ENCODE data around the gene MAP2K3. TPM values are rescaled to one million over a fixed set of nuclear protein-coding genes. Genes with fewer than 3 reads are reported as not detected.

The MAP2K3 gene
- polyA plus RNA-seq, 1 donor (not counting 4 experiments of a cell fraction or from before 2014, with no cell fraction given), result 22.4 TPM

GRCh38 chr17:21297026-21297520 lies 12.6 kb downstream of the MAP2K3 start:
- dilution Hi-C loops (cut with MboI; ENCODE audit: extremely low pct_ligation_motif_present, low sequenced_read_pairs), result no loop called here
- H3K4me3 ChIP-seq (ENCODE audit: control insufficient read depth in 2 of 3, extremely low read depth in 1 of 3, insufficient read depth in 2 of 3, low read depth in 1 of 3, low read length in 3 of 3), result no peak overlapping the region
- peaks cover 3% of the 10 kb centered on the region for H3K9me3 ChIP-seq (ENCODE audit: control insufficient read depth, low read depth, low read length)
- FAIRE-seq, result no peak
- peaks cover 7% of the 10 kb centered on the region for H4K20me1 ChIP-seq (ENCODE audit: control insufficient read depth, extremely low read depth, insufficient read depth, low read length)
- peaks cover 3% of the 10 kb centered on the region for H3K4me1 ChIP-seq (ENCODE audit: control insufficient read depth, extremely low read depth, insufficient read depth, low read length)
- peaks cover 25 to 31% of the 10 kb centered on the region in 2 experiments for H3K36me3 ChIP-seq (ENCODE audit: control insufficient read depth in 2 of 2, extremely low read depth in 1 of 2, insufficient read depth in 2 of 2, low read length in 2 of 2)
- H3K9ac ChIP-seq (ENCODE audit: control insufficient read depth, extremely low read depth, insufficient read depth, low read length), result no peak overlapping the region
- peaks cover 57% of the 10 kb centered on the region for H3K79me2 ChIP-seq (ENCODE audit: control insufficient read depth, insufficient read depth, low read length)
- no peaks in the 10 kb centered on the region for H3K27me3 ChIP-seq (ENCODE audit: control insufficient read depth, extremely low read depth, insufficient read depth, low read length)
- no peaks in the 10 kb centered on the region for H3K9me1 ChIP-seq (ENCODE audit: control insufficient read depth, extremely low read depth, insufficient read depth, low read length)
- H3K4me2 ChIP-seq (ENCODE audit: control insufficient read depth, extremely low read depth, insufficient read depth, low read depth, low read length), result no peak overlapping the region
- DNase-seq (ENCODE audit: low read depth, low spot score), result no peak
- no peak overlapping the region for H2AFZ ChIP-seq (ENCODE audit: control insufficient read depth, low read length)
- no peak for TF ChIP-seq EZH2 (IDR thresholded peaks at IDR 0.05; ENCODE audit: low read length)
- TF ChIP-seq CTCF (optimal IDR thresholded peaks at IDR 0.05 in 1 of 3, IDR thresholded peaks at IDR 0.05 in 1 of 3, conservative IDR thresholded peaks at IDR 0.05 in 1 of 3; ENCODE audit: extremely low read depth in 1 of 3, insufficient read depth in 2 of 3, low read length in 3 of 3), result no peak
- H3K27ac ChIP-seq (ENCODE audit: control insufficient read depth, insufficient read depth, low read length), result no peak overlapping the region

GRCh38 chr17:21297597-21297996 lies 13.1 kb downstream of the MAP2K3 start:
- peaks cover 52% of the 10 kb centered on the region for H3K79me2 ChIP-seq (ENCODE audit: control insufficient read depth, insufficient read depth, low read length)
- DNase-seq (ENCODE audit: low read depth, low spot score) (no peak), FAIRE-seq (no peak)
- H3K27ac ChIP-seq (ENCODE audit: control insufficient read depth, insufficient read depth, low read length), result no peak overlapping the region
- H3K4me1 ChIP-seq (ENCODE audit: control insufficient read depth, extremely low read depth, insufficient read depth, low read length), result peaks cover 3% of the 10 kb centered on the region
- no peak overlapping the region for H2AFZ ChIP-seq (ENCODE audit: control insufficient read depth, low read length)
- no peak overlapping the region for H3K4me3 ChIP-seq (ENCODE audit: control insufficient read depth in 2 of 3, extremely low read depth in 1 of 3, insufficient read depth in 2 of 3, low read depth in 1 of 3, low read length in 3 of 3)
- H3K9me3 ChIP-seq (ENCODE audit: control insufficient read depth, low read depth, low read length), result peaks cover 3% of the 10 kb centered on the region
- no peak overlapping the region for H3K9ac ChIP-seq (ENCODE audit: control insufficient read depth, extremely low read depth, insufficient read depth, low read length)
- H3K9me1 ChIP-seq (ENCODE audit: control insufficient read depth, extremely low read depth, insufficient read depth, low read length), result no peaks in the 10 kb centered on the region
- peaks cover 27 to 35% of the 10 kb centered on the region in 2 experiments for H3K36me3 ChIP-seq (ENCODE audit: control insufficient read depth in 2 of 2, extremely low read depth in 1 of 2, insufficient read depth in 2 of 2, low read length in 2 of 2)
- peaks cover 7% of the 10 kb centered on the region for H4K20me1 ChIP-seq (ENCODE audit: control insufficient read depth, extremely low read depth, insufficient read depth, low read length)
- H3K4me2 ChIP-seq (ENCODE audit: control insufficient read depth, extremely low read depth, insufficient read depth, low read depth, low read length), result no peak overlapping the region
- dilution Hi-C loops (cut with MboI; ENCODE audit: extremely low pct_ligation_motif_present, low sequenced_read_pairs), result no loop called here
- no peak for TF ChIP-seq EZH2 (IDR thresholded peaks at IDR 0.05; ENCODE audit: low read length)
- no peak for TF ChIP-seq CTCF (optimal IDR thresholded peaks at IDR 0.05 in 1 of 3, IDR thresholded peaks at IDR 0.05 in 1 of 3, conservative IDR thresholded peaks at IDR 0.05 in 1 of 3; ENCODE audit: extremely low read depth in 1 of 3, insufficient read depth in 2 of 3, low read length in 3 of 3)
- H3K27me3 ChIP-seq (ENCODE audit: control insufficient read depth, extremely low read depth, insufficient read depth, low read length), result no peaks in the 10 kb centered on the region
